HG03066 (cell line): ENCODE measurements around the gene ABHD14A.

ENCODE experiments used
- ATAC-seq: cut with Tn5 transposase; IDR thresholded peaks from one replicate; pipeline ENCODE4 v1.9.1; 2021; ENCODE audit warnings: low read depth; ENCODE audit not compliant: unreplicated experiment

ABHD14A gene

DNA sequence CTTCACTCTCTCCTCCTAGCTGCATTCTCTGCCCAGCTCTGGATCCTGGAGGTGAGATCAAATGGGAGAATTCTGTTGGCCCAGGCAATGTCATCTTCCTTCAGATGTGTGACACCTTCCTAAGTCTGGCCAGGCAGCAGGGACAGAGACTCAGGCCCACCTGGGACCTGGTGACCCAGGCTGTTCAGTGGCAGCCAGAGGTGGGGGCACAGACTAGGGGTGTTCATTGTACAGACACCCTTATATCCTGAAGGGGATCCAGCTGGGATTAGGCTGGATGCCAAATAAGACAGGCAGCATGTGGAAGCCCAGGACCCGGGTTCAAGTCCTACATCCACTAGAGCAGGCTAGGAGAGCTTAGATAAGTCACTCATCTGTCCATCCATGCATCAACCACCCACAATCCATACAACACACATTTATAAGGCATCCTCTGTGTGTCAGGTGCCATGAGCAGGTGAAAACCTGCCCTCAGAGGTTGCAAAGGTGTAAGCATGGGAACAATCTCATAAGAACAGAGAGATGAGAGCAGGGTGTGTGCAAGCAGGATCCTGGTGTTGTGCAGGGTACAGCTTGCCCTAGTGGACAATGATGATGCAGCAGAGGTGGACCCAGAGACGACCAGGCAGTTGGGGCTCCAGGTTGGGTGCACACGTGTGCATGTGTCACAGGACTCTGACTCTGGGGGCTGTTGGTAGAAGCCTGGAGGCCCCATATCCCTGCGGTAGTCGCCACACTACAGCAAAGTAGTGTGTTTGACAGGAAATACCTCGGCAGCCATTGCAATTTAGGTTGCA lies 39.1 kb downstream of the ABHD14A start:
- ATAC-seq: no peak

DNA sequence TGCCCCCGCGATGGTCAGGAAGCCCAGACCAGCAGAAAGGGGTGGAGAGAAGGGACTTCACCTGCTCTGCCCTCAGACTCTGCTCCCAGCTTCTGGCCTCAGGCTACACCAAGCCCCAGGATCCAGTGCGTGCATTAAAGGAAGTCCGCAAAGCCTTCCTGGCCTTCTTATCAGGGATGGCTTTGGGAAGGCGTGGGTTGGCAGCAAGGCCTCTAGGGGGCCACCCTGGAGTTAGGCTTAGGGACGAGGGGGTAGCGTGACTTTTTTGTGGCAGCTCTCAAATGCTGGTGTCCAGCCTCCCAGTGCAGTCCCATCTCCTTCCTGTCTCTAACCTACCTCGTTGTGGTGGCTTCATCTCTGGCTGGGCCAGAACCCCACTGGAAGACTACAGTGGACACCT lies 39.7 kb downstream of the ABHD14A start:
- no peak for ATAC-seq

DNA sequence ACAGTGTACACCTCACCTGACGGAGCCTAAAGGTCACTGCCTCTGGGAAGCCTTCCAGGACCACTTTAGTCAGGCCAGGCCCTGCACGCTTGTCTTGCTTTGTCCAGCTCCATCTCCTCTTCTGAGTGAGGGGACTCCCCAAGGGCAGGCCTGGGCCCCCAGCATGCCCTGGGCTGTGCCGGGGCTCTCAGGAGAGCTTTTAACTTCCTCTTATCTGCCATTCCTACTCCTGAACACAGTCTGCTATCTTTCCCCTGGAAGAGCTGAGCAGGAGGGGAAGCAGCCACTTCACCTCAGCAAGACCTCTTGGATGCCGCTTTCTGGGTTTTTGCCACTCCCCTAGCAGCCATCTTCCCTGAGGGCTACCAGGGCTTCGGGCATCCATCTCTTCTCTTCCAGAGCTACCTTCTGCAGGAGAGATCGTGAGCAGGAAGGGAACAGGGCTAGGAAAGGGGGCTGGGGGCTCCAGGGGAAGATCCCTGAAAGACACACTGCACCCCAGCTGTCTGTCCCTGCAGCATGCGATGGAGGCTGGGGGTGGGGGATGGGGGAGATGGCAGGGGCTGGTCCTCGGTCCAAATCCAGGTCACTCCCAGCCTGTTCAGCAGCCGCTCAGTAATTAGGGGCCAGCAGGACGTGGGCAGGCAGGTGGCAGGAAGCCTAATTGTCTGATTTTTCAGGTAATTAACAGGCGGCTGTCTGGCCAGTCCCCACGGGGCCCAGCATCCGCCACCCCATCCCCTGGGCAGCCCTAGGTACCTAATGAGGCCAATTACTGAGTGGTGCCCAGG lies 40.8 kb downstream of the ABHD14A start:
- ATAC-seq: no peak

DNA sequence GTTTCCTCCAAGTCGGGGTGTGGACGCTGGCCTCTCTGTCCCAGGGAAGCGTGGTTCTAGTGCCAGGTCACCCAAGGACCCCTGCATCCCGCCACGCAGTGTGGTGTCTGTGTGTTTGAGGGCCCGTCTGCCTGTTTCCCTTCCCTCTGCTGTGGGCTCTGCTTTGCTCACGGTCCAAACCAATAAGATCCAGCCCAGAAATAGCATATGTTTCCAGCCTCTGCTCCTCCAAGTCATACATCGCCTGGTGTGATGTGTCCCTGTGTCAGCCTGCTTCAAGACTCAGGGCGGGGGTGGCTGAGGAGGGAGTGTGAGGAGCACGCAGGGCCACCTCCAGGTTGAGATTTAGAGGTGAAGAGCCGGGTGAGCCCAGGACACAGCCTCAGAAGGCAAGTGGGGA lies 42.7 kb downstream of the ABHD14A start:
- ATAC-seq: no peak

DNA sequence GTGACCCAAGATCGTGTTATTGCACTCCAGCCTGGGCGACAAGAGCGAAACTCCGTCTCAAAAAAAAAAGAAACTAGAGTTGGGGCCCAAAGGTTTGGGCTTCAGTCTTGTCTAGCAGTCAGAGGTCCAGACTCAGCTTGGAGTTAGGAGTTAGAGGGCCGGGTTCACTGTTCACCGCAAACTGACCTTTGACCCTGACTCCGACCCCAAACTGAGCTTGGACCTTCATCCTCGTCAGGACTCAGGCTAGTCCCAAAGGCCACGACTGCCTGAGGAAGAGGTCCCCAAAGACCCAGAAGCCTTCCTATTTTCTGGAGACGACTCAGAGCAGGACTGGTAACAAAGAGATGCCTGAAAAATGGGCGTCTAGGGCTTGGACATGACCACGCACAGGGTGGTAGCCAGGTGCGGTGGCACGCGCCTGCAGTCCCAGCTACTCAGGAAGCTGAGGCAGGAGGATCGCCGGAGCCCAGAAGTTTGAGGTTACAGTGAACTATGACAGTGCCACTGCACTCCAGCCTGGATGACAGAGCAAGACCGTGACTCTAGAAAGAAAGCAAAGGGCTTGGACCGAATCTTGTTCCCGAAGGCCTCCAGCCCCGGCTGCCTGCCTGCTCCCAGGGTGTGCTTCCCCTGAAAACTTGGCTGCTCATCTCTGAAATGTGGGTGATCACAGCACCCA lies 43.6 kb downstream of the ABHD14A start:
- ATAC-seq: no peak

DNA sequence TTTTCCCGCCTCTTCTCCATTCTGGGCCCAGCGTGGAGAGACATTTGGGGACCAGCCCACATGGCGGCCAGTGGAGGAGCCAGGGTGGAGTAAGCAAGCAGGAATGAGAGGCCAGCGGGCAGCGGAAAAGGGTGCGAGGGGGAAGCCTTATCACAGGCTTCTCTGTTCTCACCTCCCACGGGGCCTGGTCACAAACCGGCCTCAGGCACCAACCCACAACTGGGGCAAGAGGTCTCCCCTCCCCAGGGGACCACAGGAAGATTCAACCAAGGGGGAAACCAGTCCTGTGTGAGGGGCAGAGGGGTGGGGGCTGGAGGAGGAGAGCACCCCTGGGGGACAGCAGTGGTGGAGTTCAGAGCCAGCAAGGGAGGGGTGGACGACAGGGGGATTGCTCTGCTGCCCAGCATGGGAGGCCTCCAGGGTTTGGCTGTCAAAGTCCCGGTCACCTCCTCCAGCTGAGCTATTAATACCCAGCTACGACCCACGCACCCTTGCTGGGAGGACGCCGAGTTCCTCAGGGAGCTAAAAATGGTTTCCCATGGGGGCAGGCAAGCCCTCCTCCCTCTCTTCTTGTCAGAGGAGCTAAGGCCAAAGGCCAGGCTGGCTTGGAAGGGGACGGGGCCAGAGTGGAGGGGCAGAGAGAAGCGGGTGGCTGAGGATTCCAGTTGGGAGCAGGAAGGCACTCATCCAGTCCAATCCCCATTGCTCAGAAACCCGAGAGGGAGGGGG lies 44.7 kb downstream of the ABHD14A start:
- no peak for ATAC-seq

DNA sequence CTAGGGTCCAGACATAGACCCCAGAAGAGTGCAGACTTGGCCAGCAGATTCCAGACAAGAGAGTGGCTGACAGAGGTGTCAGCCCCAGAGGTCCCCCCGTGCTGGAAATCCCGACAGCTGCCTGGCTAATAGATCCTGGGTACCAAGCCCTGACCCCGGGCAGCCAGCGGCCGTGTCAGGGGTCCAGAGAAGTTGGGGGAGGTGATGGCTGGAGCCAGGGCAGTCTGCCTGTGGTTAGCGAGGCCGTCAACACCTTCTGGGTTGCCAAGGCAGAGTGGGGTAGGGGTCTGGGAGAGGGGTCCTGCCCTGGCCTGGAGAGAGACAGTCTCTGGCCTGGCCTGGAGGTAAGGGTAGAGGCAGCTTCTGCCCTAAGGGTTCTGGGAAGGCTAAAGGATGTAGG lies 45.9 kb downstream of the ABHD14A start:
- no peak for ATAC-seq

DNA sequence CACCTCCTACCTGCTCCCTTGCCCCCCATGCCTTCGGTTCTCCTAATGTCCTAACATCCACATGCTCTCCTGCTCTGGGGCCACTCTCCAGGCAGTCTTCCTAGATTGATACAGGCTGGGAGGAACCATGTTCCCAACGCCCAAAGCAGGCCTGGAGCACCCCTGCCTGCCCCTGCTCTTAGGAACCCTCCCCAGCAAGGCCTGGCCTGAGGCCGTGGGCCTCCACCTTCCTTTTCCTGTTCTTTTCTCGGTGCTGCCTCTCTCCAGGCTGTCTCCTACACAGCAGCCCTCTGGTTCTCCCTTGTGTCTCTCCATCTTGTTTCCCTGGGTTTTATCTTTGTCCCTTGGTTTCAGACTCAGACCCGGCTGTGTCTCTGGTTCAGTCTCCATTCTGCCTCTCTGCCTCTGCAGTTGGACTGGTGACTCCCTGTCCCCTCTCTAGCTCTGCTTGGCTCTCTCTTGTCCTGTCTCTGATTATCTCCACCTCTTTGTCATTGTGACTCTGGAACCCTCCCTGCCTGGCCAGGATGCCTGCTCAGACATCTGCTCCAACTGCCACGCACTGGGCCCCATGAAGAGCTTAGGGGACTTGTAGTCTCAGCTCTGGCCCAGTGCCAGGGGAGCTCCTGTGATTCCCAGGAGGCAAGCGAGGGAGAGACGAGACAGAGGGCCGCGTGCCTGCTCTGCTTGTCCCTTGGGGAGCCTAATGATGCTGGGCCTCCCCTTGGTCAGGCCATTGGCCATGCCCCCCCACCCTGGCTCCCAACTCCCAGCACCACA lies 46.8 kb downstream of the ABHD14A start:
- no peak for ATAC-seq

DNA sequence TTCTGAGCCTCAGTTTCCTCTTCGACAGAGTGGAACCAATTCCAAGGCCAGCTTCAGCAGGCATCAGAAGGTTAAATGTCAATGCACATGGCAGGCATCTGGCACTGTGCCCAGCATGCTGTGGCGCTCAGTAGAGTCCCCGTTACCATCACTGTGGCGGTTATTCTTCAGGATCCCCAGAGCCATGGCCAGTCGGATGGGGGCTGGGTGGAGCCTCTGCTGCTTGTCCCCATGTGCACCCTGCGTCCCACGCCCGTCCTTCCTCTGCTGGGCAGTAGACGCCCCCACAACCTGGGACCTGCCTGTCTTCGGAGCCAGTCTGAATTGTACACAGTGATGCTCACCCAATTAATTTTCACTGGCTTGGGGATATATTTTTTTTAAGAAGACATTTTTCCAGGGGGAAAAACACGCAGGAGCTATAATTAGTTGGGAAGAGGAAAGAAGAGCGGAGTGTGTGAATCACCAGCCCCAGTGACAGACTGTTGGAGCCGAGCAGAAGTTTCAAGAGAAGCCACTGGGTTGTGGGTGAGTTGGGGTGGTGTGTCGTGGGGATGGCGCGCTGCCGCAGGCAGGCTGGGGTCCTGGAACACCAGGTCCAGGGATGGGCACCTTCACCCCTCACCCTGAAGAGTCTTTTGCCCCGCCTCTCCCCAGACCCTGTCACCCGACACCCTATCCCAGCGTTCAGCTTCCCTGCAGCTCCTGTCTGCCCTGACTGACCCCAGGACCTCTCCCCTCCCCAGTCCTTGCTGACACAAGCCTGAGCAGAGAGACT lies 47.6 kb downstream of the ABHD14A start:
- ATAC-seq: no peak

DNA sequence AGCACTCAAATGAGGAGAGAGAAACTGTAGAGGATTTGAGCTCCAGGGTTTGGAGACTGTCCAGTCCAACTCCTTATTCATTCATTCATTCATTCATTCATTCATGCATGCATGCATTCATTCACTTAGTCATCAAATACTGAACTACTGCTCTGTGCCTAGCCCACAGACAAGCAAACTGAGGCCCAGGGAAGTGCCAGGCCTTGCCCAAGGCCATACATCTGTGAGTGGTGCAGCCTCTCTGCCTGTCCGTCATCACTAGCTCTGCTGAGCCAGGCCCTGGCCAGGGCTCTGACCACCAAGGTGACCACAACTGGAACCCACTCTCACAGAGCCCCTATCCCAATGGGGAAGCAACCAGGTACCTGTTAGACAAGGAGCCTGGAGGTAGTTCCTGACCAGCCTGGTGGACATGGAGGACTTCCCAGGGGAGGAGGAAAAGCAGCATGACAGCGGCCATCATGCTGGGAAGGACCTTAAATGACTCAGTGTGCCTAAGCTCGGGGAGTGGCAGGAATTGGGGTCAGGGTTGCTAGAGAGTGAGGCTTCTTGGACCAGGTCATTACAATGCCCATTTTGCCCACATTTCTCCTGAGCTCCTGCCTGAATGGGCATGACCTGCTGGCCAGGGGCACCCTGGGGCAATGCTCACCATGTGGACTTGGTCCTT lies 48.4 kb downstream of the ABHD14A start:
- ATAC-seq: no peak

DNA sequence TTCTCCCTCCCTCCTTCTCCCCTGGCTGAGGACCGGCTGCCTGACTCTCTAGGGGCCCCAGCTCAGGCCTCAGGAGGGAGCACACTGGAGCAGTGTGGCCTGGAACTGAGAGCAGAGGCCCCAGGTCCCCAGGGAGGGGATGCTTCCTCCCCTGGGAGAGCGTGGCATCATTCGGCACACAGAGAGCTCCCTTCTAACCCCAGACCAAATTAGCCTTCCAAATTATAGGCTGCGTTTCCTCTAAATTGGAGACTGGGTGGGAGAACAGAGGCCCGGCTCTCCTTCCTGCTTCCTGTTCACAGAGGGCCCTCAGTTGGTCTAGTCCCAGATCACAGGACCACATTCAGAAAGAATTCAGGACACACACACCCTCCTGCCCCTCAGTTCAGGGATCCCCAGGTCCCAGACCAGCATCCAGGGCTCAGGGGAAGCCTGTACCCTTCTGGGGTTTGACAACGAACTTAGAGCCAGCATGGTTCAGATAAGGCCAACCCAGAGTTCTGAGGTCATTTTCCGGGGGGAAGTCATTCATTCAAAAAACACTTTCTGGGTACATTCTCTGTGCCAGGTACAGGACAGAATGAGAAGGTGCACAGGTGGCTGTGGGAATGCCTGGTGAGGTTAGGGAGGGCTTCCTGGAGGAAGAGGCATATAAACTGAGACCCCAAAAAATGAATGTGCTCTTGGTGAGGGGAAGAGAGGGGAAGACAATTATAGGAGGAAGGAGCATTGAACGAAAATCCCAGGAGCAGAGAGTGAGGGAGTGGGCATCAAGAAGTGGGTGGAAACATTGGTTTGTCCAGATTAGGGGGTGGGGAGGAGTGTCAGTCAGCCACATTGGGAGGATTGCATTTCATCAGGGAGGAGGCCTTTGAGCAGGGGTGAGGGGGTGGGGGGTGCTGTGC lies 49.2 kb downstream of the ABHD14A start:
- ATAC-seq: no peak

DNA sequence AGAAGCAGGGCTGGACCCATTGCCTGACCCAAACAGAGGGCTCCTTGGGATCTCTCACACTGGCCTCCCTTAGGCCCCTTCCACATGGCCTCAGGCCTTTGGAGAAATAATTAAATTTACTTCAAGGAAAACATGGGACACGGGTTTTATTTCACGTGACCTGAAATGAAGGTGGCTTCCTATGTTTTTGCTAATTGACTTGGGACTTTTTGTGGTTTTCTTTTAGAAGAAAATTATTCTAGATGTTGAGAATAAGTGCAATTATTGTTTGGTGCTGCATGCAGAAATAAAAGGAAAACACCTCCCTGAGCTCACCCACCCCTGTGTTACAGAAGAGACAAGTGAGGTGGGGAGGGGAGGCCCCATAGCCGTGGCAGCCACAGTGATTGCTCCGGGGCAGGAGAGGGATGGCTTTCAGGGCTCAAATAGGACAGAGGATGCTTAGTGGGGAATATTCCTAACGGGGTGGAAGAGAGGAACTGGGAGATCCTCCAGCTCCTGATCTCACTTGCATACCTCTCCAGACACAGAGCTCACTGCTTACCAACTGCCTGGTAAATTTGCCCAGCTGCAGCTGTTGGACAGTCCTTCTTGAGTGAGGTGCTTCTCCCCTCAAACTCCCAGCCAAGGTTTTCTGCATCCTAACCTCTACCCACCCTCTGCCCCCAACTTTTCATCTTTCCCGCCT lies 50.0 kb downstream of the ABHD14A start:
- no peak for ATAC-seq

DNA sequence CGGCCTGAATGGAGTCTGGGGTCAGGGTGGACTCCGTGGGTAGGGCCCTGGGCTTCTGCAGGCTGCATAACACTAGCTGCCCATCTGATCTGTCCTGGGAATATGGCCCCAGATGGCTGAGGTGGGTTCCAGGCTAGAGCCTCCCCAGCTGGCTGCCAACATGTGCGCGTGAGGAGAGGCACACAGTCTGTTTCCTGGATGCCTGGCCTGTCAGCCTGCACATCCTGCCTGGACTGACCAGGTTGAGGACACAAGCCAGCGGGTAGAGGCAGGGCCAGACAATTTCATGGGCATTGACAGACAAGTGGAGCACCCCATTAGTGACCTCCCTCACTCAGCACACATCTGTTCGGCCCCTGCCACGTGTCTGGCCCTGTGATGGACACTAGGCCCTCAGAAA lies 50.6 kb downstream of the ABHD14A start:
- ATAC-seq: no peak

DNA sequence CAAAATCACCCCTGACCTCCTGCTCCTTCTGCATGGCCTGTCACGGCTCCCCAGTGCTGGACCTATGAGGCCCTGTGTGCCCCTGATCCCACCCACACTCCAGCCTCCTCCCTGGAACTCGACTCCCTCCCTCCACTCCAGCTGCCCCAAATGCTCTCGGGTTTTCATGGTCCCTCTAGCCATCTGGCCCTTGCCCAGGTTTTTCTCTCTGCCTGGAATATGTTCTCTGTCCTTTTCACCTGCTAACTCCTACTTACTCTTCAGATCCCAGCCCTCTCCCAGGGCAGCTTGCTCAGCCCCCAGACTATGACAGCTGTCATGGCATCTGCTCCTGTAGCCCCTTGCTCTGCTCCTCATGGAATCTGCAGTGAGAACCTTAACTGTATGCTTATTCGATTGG lies 51.2 kb downstream of the ABHD14A start:
- ATAC-seq: no peak

DNA sequence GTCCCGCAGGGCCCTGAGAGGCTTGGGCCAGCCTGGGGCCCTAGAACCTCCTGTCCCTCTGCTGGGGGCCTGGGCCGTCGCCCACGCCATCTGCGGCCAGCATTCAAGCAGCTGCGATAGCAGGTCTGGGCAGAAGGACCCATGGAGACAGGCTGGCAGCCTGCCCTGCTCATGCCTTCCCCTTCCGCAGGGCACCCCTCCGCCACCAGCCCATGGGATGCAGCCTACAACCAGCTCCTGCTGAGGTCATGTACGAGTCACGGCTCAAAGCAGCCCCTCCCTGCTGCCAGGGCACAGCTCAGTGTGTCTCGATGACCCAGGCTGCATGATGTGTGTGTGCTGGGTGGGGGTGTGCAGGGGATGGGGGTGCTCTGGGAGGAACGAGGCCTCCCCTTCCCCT lies 53.7 kb downstream of the ABHD14A start:
- no peak for ATAC-seq

DNA sequence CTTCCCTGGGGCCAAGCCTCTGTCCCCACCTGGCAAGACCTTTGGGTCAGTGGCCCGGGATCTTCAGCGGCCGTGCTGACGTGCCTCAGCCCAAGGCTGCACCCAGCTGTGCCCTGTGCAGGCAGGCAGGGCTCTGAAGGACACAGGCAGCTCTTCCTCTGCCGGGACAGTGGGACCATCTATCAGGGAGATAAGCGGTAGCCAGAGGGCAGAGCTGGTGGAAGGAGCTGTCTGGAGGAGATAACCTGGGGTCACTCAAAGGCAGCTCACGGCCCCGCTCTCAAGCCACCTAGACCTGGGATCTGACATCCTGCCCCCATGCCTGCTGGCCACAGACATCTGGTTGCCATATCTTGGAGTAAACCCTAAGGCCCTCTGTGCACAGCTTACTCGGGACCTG lies 54.2 kb downstream of the ABHD14A start:
- ATAC-seq: no peak

DNA sequence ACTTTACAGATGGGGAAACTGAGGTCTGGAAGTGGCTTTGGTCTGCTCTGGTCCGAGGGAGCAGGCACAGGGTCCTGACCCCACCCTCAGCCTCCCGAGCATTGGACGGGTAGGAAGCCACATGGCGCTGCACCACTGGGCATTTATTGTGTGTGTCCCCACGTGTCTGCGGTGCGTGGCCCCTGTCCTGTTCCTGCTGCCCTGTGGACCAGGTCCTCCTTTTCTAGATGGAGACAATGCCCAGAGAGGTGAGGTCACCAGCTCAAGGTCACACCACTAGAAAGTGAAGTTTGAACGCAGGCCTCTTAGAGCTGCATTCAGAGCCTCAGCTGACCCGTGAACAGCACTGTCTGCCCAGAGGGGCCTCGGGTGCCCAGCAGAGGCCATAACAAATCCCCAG lies 54.7 kb downstream of the ABHD14A start:
- ATAC-seq: no peak
